GM21723 (cell line): Measurements from ENCODE around the gene ATG10.
"Not testable (repeated sequence)": the region's sequence is repeated elsewhere in the genome, so short reads cannot be mapped to it uniquely, and the experiment has no call there.

Experiments
- ATAC-seq: cut with Tn5 transposase; IDR thresholded peaks from one replicate; pipeline ENCODE4 v1.9.1; 2021; ENCODE audit warnings: mild to moderate bottlenecking, moderate library complexity; ENCODE audit not compliant: unreplicated experiment

The ATG10 gene

GRCh38 chr5:81980598-81981260 lies 8.9 kb downstream of the ATG10 start:
- no peak for ATAC-seq

- not testable (repeated sequence) for ATAC-seq
Measured at GRCh38 chr5:81982172-81982685, 10.4 kb downstream of the ATG10 start.

DNA sequence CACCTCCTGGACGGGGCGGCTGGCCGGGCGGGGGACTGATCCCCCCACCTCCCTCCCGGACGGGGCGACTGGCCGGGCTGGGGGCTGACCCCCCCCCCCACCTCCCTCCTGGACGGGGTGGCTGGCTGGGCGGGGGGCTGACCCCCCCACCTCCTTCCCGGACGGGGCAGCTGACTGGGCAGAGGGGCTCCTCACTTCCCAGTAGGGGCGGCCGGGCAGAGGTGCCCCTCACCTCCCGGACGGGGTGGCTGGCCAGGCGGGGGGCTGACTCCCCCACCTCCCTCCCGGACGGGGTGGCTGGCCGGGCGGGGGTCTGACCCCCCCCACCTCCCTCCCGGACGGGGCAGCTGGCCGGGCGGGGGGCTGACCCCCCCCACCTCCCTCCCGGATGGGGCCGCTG lies 11.3 kb downstream of the ATG10 start:
- ATAC-seq: not testable (repeated sequence)

DNA sequence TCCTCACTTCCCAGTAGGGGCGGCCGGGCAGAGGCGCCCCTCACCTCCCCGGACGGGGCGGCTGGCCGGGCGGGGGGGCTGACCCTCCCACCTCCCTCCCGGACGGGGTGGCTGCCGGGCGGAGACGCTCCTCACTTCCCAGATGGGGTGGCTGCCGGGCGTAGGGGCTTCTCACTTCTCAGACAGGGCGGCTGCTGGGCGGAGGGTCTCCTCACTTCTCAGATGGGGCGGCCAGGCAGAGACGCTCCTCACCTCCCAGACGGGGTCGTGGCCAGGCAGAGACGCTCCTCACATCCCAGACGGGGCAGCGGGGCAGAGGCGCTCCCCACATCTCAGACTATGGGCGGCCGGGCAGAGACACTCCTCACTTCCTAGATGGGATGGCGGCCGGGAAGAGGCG lies 11.7 kb downstream of the ATG10 start:
- ATAC-seq: not testable (repeated sequence)

- no peak for ATAC-seq
Measured at GRCh38 chr5:81986126-81986525, 14.3 kb downstream of the ATG10 start.

DNA sequence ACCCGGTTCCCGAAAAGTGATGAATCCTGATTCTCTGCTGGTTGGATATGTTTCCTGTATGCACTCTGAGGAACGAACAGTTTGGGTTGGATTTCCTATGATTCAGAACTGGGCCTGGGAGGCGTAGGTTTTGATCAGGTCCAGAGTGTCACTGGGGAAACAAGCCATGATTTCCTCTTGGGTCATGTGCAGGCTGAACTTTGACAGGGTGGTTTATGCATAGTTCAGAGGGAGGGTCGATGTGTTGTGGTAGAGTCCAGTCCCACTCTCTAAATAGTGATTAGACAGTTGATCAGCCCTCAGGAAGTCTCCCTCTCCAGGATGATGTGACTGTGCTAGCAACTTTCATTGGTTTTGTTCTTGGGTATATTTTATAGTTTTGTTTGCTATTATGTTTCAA lies 17.4 kb downstream of the ATG10 start:
- no peak for ATAC-seq

GRCh38 chr5:81994679-81995078 lies 22.9 kb downstream of the ATG10 start:
- ATAC-seq: no peak

DNA sequence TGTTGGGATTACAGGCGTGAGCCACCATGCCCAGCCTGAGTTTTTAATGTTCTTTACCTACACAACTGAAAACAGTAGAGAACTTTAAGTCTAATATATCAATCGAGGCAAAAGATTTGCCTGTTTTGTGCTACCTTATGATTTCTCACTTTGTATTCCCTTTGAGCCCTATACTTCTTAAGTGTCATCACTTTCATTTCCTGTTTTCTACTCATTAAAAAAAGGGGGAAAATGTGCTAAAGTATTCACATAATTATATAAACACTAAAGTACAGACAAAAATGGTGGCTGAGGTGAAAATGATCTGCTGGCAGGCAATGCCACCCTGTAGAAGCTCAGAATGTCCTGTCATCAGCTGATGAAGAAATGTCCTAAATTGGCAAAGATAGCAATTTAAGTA lies 23.6 kb downstream of the ATG10 start:
- no peak for ATAC-seq

DNA sequence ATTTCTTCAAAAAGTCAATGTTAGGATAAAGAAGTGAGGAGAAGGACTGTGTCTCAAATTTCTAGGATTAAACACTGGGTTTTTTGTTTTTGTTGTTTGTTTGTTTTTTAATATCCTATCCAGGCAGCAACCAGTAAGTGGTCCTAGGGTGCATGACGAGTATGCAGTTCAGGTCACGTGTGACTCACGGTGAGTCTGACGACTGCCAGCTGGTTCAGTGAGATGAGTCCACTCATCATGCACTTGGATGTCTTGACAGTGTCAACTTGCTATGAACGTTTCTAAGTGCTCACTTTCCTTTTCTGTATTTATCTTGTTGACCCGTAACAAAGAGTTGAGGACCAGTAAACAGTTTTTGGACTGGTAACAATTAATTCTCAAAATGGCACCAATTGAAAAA lies 32.7 kb downstream of the ATG10 start:
- ATAC-seq: no peak

GRCh38 chr5:82009869-82010268 lies 38.0 kb downstream of the ATG10 start:
- not testable (repeated sequence) for ATAC-seq

DNA sequence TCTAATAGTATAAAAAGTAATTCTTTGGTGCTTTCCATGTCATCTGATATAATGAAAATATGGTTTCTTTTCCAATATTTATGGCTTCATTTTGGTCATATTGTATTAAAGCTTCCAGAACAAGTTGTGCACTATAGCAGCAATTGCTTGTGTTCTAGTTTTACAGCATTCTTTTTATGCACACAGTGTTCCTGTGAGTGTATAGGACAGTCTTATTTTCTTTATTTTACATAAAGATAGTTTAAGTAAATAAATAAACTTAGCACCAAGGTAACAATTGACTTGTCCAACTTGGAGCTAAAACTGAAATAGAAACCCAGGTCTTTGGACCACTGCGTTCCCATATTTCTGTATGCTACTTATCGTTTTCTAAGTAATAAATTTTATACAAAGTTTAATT lies 38.9 kb downstream of the ATG10 start:
- ATAC-seq: no peak

DNA sequence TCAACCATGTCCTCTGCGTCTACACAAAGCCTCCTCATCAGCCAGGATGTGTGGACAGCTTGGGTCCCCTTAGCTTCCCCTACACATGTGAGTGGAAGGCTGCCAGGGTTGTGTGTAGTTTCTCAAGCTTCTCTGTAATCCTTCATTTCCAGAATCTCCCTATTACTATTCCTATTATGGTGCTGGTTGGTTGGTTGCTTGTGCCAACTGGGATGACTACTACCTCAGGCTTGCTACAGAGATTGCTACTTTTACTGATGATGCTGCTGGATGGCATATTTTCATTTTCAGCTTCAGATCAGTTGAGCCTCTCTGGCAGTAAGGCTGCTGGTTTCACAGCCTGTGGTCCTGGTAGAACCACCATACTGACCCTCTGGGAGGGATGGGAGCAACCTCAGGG lies 39.9 kb downstream of the ATG10 start:
- no peak for ATAC-seq

DNA sequence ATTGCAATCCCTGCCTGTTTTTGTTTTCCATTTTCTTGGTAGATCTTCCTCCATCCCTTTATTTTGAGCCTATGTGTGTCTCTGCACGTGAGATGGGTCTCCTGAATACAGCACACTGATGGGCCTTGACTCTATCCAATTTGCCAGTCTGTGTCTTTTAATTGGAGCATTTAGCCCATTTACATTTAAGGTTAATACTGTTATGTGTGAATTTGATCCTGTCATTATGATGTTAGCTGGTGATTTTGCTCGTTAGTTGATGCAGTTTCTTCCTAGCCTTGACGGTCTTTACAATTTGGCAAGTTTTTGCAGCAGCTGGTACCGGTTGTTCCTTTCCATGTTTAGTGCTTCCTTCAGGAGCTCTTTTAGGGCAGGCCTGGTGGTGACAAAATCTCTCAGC lies 42.8 kb downstream of the ATG10 start:
- ATAC-seq: not testable (repeated sequence)

DNA sequence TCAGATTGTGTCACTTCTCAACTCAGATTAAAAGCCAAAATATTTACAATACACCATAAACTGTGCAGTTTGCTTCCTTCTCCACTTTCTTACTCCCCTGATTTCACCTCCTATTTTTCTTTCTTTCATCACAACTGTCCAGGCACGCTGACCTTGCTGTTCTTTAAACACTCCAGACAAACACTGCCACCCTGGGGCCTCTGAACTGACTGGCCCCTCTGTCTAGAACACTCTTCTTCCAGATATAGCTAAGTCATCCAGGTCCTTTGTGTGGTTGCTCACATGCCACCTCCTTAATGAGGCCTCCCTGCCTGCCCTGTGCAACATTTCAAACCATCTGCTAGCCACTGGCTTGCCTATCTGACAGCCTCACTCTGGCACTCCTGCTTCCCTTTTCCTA lies 46.6 kb downstream of the ATG10 start:
- ATAC-seq: no peak

- no peak for ATAC-seq
Measured at GRCh38 chr5:82019342-82020138, 47.7 kb downstream of the ATG10 start.

- no peak for ATAC-seq
Measured at GRCh38 chr5:82022499-82022898, 50.7 kb downstream of the ATG10 start.

DNA sequence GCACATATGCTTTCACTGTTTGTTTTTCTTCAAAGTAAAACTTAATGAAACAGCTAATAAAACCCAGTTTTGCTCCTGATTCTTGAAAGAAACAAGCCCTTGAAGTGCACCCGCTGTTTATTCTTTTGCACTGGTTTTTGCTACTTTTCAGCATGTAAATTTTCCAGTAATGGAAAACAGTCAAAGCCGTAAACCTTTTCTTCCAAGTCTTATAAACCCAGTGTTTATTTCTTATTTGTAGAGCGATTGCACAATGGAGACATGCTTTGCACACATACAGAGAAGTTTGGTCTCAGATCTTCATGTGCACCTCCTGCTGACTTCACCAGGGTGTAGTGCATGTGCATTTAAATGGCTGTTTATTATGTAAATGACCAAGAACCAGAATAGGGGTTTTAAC lies 51.8 kb downstream of the ATG10 start:
- ATAC-seq: no peak

GRCh38 chr5:82031220-82032119 lies 59.6 kb downstream of the ATG10 start:
- no peak for ATAC-seq

GRCh38 chr5:82042894-82043293 lies 71.1 kb downstream of the ATG10 start:
- not testable (repeated sequence) for ATAC-seq

GRCh38 chr5:82044010-82044409 lies 72.2 kb downstream of the ATG10 start:
- ATAC-seq: no peak

DNA sequence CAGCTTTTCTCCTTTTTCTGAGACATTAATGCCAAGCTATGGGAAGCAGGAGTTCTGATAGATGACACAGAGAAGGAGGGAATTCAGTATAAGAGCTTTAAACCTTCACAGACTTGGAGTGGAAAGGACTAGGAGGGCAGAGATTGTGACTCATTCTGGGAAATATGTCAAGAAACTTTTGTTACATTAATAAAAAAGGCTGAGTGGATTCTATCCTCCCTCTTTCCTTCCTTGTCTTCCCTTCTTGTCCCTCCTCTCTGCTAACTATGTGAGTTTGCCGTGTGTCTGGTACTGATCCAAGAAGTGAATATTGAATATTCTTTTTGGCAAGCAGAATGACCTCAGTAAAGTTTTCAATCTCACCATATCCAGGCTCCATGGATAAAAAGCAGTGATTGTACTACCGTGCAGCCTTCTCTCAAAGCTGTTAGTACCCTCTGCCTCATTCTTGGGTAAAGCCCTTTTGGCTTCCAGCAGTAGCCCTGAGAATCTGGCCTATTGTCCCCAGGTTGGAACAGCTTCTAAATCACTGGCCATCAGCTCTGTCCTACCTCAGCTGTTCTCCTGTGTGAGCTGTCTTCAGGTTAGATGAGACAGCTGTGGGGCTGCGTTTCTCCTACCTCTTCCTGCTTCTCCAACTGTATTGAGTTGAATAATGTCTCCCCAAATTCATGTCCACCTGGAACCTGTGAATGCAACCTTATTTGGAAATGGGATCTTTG lies 73.9 kb downstream of the ATG10 start:
- ATAC-seq: no peak
